CD4-positive, alpha-beta T cell (primary cell): ENCODE data around the gene FKRP. TPM values are rescaled to one million over a fixed set of nuclear protein-coding genes. Genes with fewer than 3 reads are reported as not detected.

Experiments used
- ATAC-seq: fragments of 200-7000 bp; cut with Tn5 transposase; one replicate; pipeline ENCODE4 v1.10.0; 2022; ENCODE audit warnings: mild to moderate bottlenecking; ENCODE audit not compliant: poor library complexity
- CTCF ChIA-PET: fragments of 350-600 bp; sonication (Branson Sonifier 250); formaldehyde crosslinking; loops from one replicate; lab custom pipeline; 2021; ENCODE audit warnings: antibody characterized with exemption, inconsistent platforms; lab: Charles Lee
- POLR2A ChIA-PET: fragments of 350-600 bp; sonication (Branson Sonifier 250); formaldehyde crosslinking; loops from one replicate; lab custom pipeline; 2021; ENCODE audit warnings: antibody characterized with exemption, inconsistent platforms; lab: Charles Lee
- DNase-seq, 14 experiments: peaks; one replicate each; pipeline ENCODE4 v3.0.0-alpha.2; 2013 to 2020; ENCODE audit warnings: mixed read lengths in 2 of 14
- H3K27ac ChIP-seq, 2 donors: one replicate each; pipeline versions ENCODE4 v1.5.1 to v1.7.0; 2013; ENCODE audit warnings: low read length in 2 of 2, low read depth in 1 of 2, mild to moderate bottlenecking in 1 of 2
- H3K27me3 ChIP-seq, 2 experiments: 1 replicate in 1 of 2; 2 replicates in 1 of 2; pipeline versions ENCODE4 v1.6.1 to v1.7.0; 2013; ENCODE audit warnings: low read length in 2 of 2, control low read depth in 1 of 2, mild to moderate bottlenecking in 1 of 2, moderate library complexity in 1 of 2; ENCODE audit not compliant: insufficient read depth in 2 of 2, control insufficient read depth in 1 of 2
- H3K36me3 ChIP-seq: one replicate; pipeline ENCODE4 v1.6.1; 2013; ENCODE audit warnings: low read length, control low read depth; ENCODE audit not compliant: insufficient read depth
- H3K4me1 ChIP-seq: one replicate; pipeline ENCODE4 v1.6.1; 2013; ENCODE audit warnings: low read length, control low read depth; ENCODE audit not compliant: insufficient read depth
- H3K4me3 ChIP-seq: one replicate; pipeline ENCODE4 v1.5.1; 2013; ENCODE audit warnings: mild to moderate bottlenecking, low read length, moderate library complexity
- H3K9me3 ChIP-seq, 2 experiments: 1 replicate in 1 of 2; 2 replicates in 1 of 2; pipeline versions ENCODE4 v1.6.1 to v1.7.0; 2013; ENCODE audit warnings: low read length in 2 of 2, mild to moderate bottlenecking in 2 of 2, control low read depth in 1 of 2, moderate library complexity in 1 of 2; ENCODE audit not compliant: control insufficient read depth in 1 of 2, insufficient read depth in 1 of 2
- H3K27ac Mint-ChIP-seq: one replicate; pipeline ENCODE4 v1.8.0; 2020; ENCODE audit warnings: mixed read lengths
- H3K27me3 Mint-ChIP-seq: one replicate; pipeline ENCODE4 v1.8.0; 2021; ENCODE audit warnings: mixed read lengths
- H3K36me3 Mint-ChIP-seq: one replicate; pipeline ENCODE4 v1.8.0; 2021; ENCODE audit warnings: low read depth, mixed read lengths
- H3K4me1 Mint-ChIP-seq: one replicate; pipeline ENCODE4 v1.8.0; 2021; ENCODE audit warnings: low read depth, mixed read lengths
- H3K4me3 Mint-ChIP-seq: one replicate; pipeline ENCODE4 v1.8.0; 2020; ENCODE audit warnings: mild to moderate bottlenecking, mixed read lengths
- H3K9me3 Mint-ChIP-seq: one replicate; pipeline ENCODE4 v1.8.0; 2020; ENCODE audit warnings: mixed read lengths
- CTCF ChIP-seq: fragments of 200-600 bp; IDR thresholded peaks from one replicate; pipeline ENCODE4 v1.8.0; 2022; ENCODE audit warnings: antibody characterized with exemption, mild to moderate bottlenecking
- intact Hi-C, 2 experiments: fragments of 100-400 bp; cut with DNase I in 1 of 2; cut with micrococcal nuclease in 1 of 2; formaldehyde crosslinking; loops; one replicate each; pipeline versions ENCODE4 v1.15.1 to v1.9.0; 2023 to 2025; cut with DNase I, micrococcal nuclease
- polyA plus RNA-seq, 2 donors: library from polyadenylated mRNA; unstranded; fragments of 120-200 nt; gene quantifications; one replicate each; pipeline ENCODE4 v1.2.1, GENCODE V29; 2013
- total RNA-seq, 174 experiments: library from RNA in 2 of 174; stranded (reverse) in 2 of 174; gene quantifications; one replicate each; pipeline ENCODE4 v1.2.3 and lab custom pipeline; 2021 to 2026

The FKRP gene
- 10 to 100 TPM; 19.0 to 20.2 TPM for total RNA-seq
- polyA plus RNA-seq (2013, experiment 1 of 2): 9.1 TPM
- polyA plus RNA-seq (2013, experiment 2 of 2): 14.2 TPM
- total RNA-seq (lab: John Stamatoyannopoulos, UW): 16.3 to 42.8 (median 24.1) reads per million in 172 experiments

DNA sequence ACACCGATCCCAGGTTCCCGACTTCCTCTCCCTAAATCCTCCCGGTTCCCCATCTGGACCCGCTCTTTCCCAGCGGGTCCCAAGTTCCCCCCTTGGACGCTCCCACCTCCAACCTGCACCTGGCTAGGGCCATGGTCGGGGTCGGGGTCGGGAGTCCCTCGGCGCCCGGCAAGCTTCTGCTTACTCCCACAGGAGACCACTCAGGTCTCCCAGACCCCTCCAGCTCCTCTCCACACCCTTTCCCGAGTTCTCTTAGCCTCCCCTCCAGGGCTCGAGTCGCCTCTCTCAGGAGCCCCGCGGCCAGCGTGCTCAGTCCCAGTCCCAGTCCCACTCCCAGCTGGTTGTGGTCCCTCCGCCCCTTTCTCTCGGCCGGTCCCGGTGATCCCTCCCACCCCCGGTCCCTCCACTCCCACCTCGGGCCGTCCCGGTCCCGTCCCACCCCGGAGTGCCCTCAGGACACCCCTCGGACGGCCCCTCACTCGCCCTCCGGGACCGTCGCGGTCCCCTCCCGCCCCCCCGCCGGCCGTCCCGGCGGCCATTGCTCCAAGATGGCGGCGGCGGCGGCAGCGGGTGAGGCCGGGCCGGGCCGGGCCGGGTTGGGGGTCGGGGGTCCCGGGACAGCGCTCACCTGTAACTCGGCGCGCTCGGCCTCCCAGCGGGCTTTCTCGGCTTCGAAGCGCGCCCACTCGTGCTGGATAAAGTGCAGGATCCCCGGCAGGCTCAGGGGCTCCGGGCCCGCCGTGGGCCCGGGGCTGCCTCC lies at the start of gene FKRP:
TSS of gene FKRP (plus strand) at position 537 of the 760 bp plus-strand sequence. CDS start 9,394 bp downstream, outside the sequence.
- ATAC-seq (peak; percentile 59), DNase-seq (peak in 8 of 14 experiments; percentile 27 to 59 (median 40))
- CTCF ChIA-PET: interaction anchor here (0.8 to 1.2 kb wide), 3 partner anchors 41 to 216 kb away, joined by 3 to 4 read pairs (median 3); no protein-coding TSS in a partner anchor
- H3K27ac ChIP-seq: peak within 1 kb of the TSS; percentile 9 to 29
- Mint-ChIP-seq H3K27ac (peak within 1 kb of the TSS; percentile 87), H3K4me1 (peaks cover 58% of the 10 kb centered on the region), H3K4me3 (peak within 1 kb of the TSS; percentile 94), H3K36me3 (peaks cover 16% of the 10 kb centered on the region), H3K9me3 (no peaks in the 10 kb centered on the region), H3K27me3 (no peaks in the 10 kb centered on the region)
- peaks cover 49% of the 10 kb centered on the region for H3K4me1 ChIP-seq
- peaks cover 30% of the 10 kb centered on the region for H3K36me3 ChIP-seq
- peak within 1 kb of the TSS; percentile 78 for H3K4me3 ChIP-seq
- POLR2A ChIA-PET: interaction anchor here (1.2 to 1.6 kb wide), 2 partner anchors 31 to 145 kb away, joined by 5 to 6 read pairs; partner anchors contain the start of gene CALM3
- TF ChIP-seq CTCF: no peak
- intact Hi-C loops: loop anchor here in 1 of 2 experiments (5.0 kb wide), 2 partner anchors 43 to 143 kb away; partner anchors contain the start of gene CALM3
- H3K27me3 ChIP-seq: no peaks in the 10 kb centered on the region
- H3K9me3 ChIP-seq: no peaks in the 10 kb centered on the region

DNA sequence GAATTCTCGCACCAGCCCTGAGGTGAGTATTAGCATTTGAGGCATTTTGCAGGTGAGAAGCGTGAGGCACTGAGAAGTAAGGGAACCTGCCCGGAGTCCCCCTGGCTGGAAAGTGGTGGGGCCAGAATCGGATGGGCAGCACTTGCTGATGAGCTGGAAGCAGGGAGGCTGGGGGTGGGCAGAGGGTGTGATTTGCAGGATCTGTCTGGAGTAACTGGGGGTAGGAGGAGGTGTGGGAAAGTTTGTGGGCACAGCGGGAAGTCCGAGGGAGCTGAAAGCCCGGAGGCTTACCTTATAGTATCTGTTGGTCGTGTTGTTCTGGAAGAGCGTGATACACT lies 49.0 kb upstream of the FKRP start:
- Mint-ChIP-seq H3K27ac (no peak overlapping the region), H3K4me1 (no peaks in the 10 kb centered on the region), H3K27me3 (no peaks in the 10 kb centered on the region), H3K4me3 (no peak overlapping the region), H3K9me3 (no peaks in the 10 kb centered on the region), H3K36me3 (peaks cover 90% of the 10 kb centered on the region)
- peaks cover 100% of the 10 kb centered on the region for H3K36me3 ChIP-seq
- no peaks in the 10 kb centered on the region for H3K4me1 ChIP-seq
- intact Hi-C loops: no loop called here
- H3K27me3 ChIP-seq: no peaks in the 10 kb centered on the region
- TF ChIP-seq CTCF: no peak
- ATAC-seq (no peak), DNase-seq (no peak)
- no peaks in the 10 kb centered on the region for H3K9me3 ChIP-seq
- no peak overlapping the region for H3K4me3 ChIP-seq
- ChIA-PET CTCF (no interaction called here), POLR2A (interaction anchor here (1.2 kb wide), 1 partner anchor 17 kb away, joined by 5 read pairs; no protein-coding TSS in a partner anchor)
- no peak overlapping the region for H3K27ac ChIP-seq

- DNase-seq: peak in 3 of 14 experiments; percentile 10 to 47 (median 20)
- CTCF ChIA-PET: interaction anchor here (0.7 kb wide), 1 partner anchor 119 kb away, joined by 4 read pairs; no protein-coding TSS in a partner anchor
- H3K27ac ChIP-seq: no peak overlapping the region
- no peaks in the 10 kb centered on the region for H3K9me3 Mint-ChIP-seq
- H3K4me3 Mint-ChIP-seq: no peak overlapping the region
- intact Hi-C loops: no loop called here
- H3K36me3 ChIP-seq: peaks cover 100% of the 10 kb centered on the region
- no peaks in the 10 kb centered on the region for H3K27me3 ChIP-seq
- no peaks in the 10 kb centered on the region for H3K27me3 Mint-ChIP-seq
- TF ChIP-seq CTCF: no peak
- H3K4me1 Mint-ChIP-seq: no peaks in the 10 kb centered on the region
- peak; percentile 26 for ATAC-seq
- POLR2A ChIA-PET: interaction anchor here (1.2 kb wide), 1 partner anchor 16 kb away, joined by 5 read pairs; no protein-coding TSS in a partner anchor
- H3K36me3 Mint-ChIP-seq: peaks cover 90% of the 10 kb centered on the region
- no peaks in the 10 kb centered on the region for H3K9me3 ChIP-seq
- H3K27ac Mint-ChIP-seq: no peak overlapping the region
- H3K4me1 ChIP-seq: no peaks in the 10 kb centered on the region
- no peak overlapping the region for H3K4me3 ChIP-seq
These were observed 48.5 kb upstream of the FKRP start for GRCh38 chr19:46697204-46697960.
